Measurements from ENCODE around the gene PTPN9. TPM values are rescaled to one million over a fixed set of nuclear protein-coding genes. Genes with fewer than 3 reads are reported as not detected.

The PTPN9 gene
- total and polyA plus RNA-seq, 10 of the 15 experiments (the other 5 are each of a cell fraction or from before 2014, with no cell fraction given): 7.8 to 29.1 (median 18.5) TPM

DNA sequence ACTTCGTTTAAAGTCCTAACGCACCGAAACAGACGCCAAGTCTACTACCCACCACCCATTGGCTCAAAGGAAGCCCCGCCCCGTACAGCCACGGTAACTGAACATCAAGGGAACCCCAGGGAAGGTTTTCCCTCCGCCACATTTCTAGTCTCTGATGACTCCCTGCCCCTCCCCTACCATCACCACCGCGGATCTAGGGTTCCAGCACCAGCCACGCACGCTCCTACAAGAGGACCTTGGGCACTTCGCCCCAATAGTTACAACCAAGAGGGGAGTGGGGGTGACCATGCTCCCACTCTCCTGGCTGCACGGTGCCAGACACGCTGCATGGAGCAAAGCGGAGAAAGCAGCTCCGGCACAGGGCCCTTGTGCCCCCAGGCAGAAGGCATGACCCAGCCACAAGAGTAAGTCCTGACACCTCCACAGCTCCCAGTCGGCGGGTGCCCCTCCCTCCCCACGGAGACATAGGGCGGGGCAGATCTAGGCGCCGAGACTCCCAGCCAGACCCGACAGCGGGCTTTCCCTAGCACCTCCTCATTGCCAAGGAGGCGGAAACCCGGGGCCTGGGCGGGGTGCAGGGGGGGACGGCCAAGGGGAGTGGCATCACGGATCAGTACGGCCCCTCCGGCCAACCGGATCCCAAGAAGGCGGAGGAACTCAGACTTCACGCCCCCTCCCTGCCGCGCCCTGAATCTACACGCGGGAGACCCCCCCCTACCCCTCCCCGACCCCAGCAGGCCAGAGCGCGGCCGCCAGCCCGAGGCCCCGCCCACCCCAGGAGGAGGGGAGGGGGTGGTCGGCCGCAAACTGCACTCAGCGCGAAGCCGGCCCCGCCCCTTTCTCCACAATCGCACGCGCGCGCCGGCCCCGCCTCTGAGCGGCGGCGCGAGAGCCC lies 128.6 kb downstream of the PTPN9 start (continued):
- TF ChIP-seq E4F1 (IDR thresholded peaks at IDR 0.05; ENCODE audit: borderline replicate concordance, partially characterized antibody) (no peak), POLR2AphosphoS2 (IDR thresholded peaks at IDR 0.05; ENCODE audit: low read depth, low read length) (no peak), SIX5 (IDR thresholded peaks at IDR 0.05; ENCODE audit: low read depth, low read length, severe bottlenecking) (no peak), CEBPB (IDR thresholded peaks at IDR 0.05; ENCODE audit: borderline replicate concordance in 1 of 2, low read depth in 2 of 2, low read length in 2 of 2) (no peak), RFX5 (IDR thresholded peaks at IDR 0.05; ENCODE audit: low read depth, low read length) (no peak), NFYB (IDR thresholded peaks at IDR 0.05; ENCODE audit: insufficient read depth, low read depth, low read length) (no peak), NFXL1 (IDR thresholded peaks at IDR 0.05; ENCODE audit: borderline replicate concordance) (no peak), SREBF2 (IDR thresholded peaks at IDR 0.05; ENCODE audit: low read length) (no peak), MLLT1 (IDR thresholded peaks at IDR 0.05) (peak; percentile 45; the same call in 1 of the 2 replicates), TCF3 (IDR thresholded peaks at IDR 0.05; ENCODE audit: borderline replicate concordance, insufficient read depth, low read depth, low read length) (no peak), NRF1 (conservative IDR thresholded peaks at IDR 0.05; ENCODE audit: low read depth, low read length) (0 out of 2 replicates have a peak, but pooled peaks have one; percentile 14)
- TF ChIP-seq, protein P1, sequence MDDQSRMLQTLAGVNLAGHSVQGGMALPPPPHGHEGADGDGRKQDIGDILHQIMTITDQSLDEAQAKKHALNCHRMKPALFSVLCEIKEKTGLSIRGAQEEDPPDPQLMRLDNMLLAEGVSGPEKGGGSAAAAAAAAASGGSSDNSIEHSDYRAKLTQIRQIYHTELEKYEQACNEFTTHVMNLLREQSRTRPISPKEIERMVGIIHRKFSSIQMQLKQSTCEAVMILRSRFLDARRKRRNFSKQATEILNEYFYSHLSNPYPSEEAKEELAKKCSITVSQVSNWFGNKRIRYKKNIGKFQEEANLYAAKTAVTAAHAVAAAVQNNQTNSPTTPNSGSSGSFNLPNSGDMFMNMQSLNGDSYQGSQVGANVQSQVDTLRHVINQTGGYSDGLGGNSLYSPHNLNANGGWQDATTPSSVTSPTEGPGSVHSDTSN (IDR thresholded peaks at IDR 0.05; ENCODE audit: insufficient replicate concordance, low read depth, low read length): no peak
